Inferior parietal cortex (tissue), 1 donor: ENCODE measurements around the gene ALDH3B1.

ENCODE experiments used
- DNase-seq: peaks from one replicate; pipeline ENCODE4 v3.0.0-alpha.2; 2016; ENCODE audit errors: extremely low spot score

Gene ALDH3B1

GRCh38 chr11:67997475-67997921 is 12.6 kb upstream of the ALDH3B1 start:
- DNase-seq: no peak

- DNase-seq: no peak
Observed at GRCh38 chr11:67998150-67999045, 11.7 kb upstream of the ALDH3B1 start.

GRCh38 chr11:67999201-67999629 is 10.9 kb upstream of the ALDH3B1 start:
- DNase-seq: no peak

GRCh38 chr11:67999704-68000103 is 10.4 kb upstream of the ALDH3B1 start:
- DNase-seq: no peak

GRCh38 chr11:68002575-68002937 is 7.6 kb upstream of the ALDH3B1 start:
- DNase-seq: no peak

- no peak for DNase-seq
Observed at GRCh38 chr11:68002938-68003845, 6.9 kb upstream of the ALDH3B1 start.

- DNase-seq: no peak
Observed at GRCh38 chr11:68003846-68004550, 6.1 kb upstream of the ALDH3B1 start, which contains the start of gene UNC93B1. UNC93B1 (minus strand) TSS chr11:68004097; CDS start chr11:68004043, 54 bp downstream.

GRCh38 chr11:68004551-68005335 is 5.4 kb upstream of the ALDH3B1 start:
- DNase-seq: no peak

GRCh38 chr11:68006606-68007166 is 3.4 kb upstream of the ALDH3B1 start:
- no peak for DNase-seq

- no peak for DNase-seq
Observed at GRCh38 chr11:68007498-68008380, 2.4 kb upstream of the ALDH3B1 start.

GRCh38 chr11:68008381-68009337 is 1.5 kb upstream of the ALDH3B1 start:
- DNase-seq: no peak

GRCh38 chr11:68009391-68010089 is 587 bp upstream of the ALDH3B1 start:
- DNase-seq: no peak

- no peak for DNase-seq
Observed at GRCh38 chr11:68011051-68011943, 1.2 kb downstream of the ALDH3B1 start.

GRCh38 chr11:68012044-68012842 is 2.1 kb downstream of the ALDH3B1 start:
- no peak for DNase-seq

GRCh38 chr11:68012843-68013610 is 2.9 kb downstream of the ALDH3B1 start:
- DNase-seq: no peak
